Neuronal stem cell (in vitro differentiated cells): Measurements from ENCODE around the gene OSGEP.
"Not testable (repeated sequence)": the region's sequence is repeated elsewhere in the genome, so short reads cannot be mapped to it uniquely, and the experiment has no call there.

Experiments used
- DNase-seq: peaks from one replicate; pipeline ENCODE4 v3.0.0-alpha.2; 2013; ENCODE audit warnings: low spot score
- H2AFZ ChIP-seq: one replicate; pipeline ENCODE4 v1.6.1; 2013; ENCODE audit warnings: mild to moderate bottlenecking, low read length, inconsistent platforms
- H2AK5ac ChIP-seq: 2 replicates; pipeline ENCODE4 v1.6.1; 2013; ENCODE audit warnings: low read depth, mild to moderate bottlenecking, inconsistent platforms, low read length, moderate library complexity, mixed read lengths
- H2BK120ac ChIP-seq: 2 replicates; pipeline ENCODE4 v1.6.1; 2013; ENCODE audit warnings: low read depth, mild to moderate bottlenecking, inconsistent platforms, low read length, moderate library complexity, mixed read lengths
- H2BK12ac ChIP-seq: one replicate; pipeline ENCODE4 v1.6.1; 2013; ENCODE audit warnings: low read length, inconsistent platforms
- H2BK15ac ChIP-seq: 2 replicates; pipeline ENCODE4 v1.6.1; 2013; ENCODE audit warnings: mild to moderate bottlenecking, low read length, inconsistent platforms, mixed read lengths
- H2BK5ac ChIP-seq: one replicate; pipeline ENCODE4 v1.6.1; 2013; ENCODE audit warnings: inconsistent platforms, mild to moderate bottlenecking, low read length, moderate library complexity
- H3K14ac ChIP-seq: one replicate; pipeline ENCODE4 v1.6.1; 2013; ENCODE audit warnings: low read length, inconsistent platforms
- H3K18ac ChIP-seq: 2 replicates; pipeline ENCODE4 v1.6.1; 2013; ENCODE audit warnings: low read length, inconsistent platforms
- H3K23ac ChIP-seq: 2 replicates; pipeline ENCODE4 v1.6.1; 2013; ENCODE audit warnings: low read depth, mild to moderate bottlenecking, mixed read lengths, low read length, inconsistent platforms; ENCODE audit not compliant: poor library complexity
- H3K27ac ChIP-seq: replicated peaks from 3 replicates; pipeline ENCODE4 v1.5.1; 2013; ENCODE audit warnings: low read length, inconsistent platforms
- H3K27me3 ChIP-seq, 3 experiments: 2 replicates each; pipeline ENCODE4 v1.6.1; 2013; ENCODE audit warnings: low read length in 3 of 3, mild to moderate bottlenecking in 2 of 3, inconsistent platforms in 1 of 3, low read depth in 1 of 3, mixed read lengths in 1 of 3, moderate library complexity in 1 of 3; ENCODE audit not compliant: control insufficient read depth in 3 of 3, insufficient read depth in 3 of 3
- H3K36me3 ChIP-seq, 2 donors: replicated peaks in 1 of 2; 2 replicates each; pipeline ENCODE4 v1.6.1; 2013; ENCODE audit warnings: low read length in 2 of 2; ENCODE audit not compliant: control insufficient read depth in 2 of 2, insufficient read depth in 2 of 2
- H3K4ac ChIP-seq: 2 replicates; pipeline ENCODE4 v1.6.1; 2013; ENCODE audit warnings: inconsistent platforms, mild to moderate bottlenecking, low read length, moderate library complexity
- H3K4me1 ChIP-seq, 2 donors: 1 replicate in 1 of 2; 2 replicates in 1 of 2; pipeline ENCODE4 v1.6.1; 2013; ENCODE audit warnings: low read length in 2 of 2, low read depth in 1 of 2; ENCODE audit not compliant: control insufficient read depth in 2 of 2, insufficient read depth in 1 of 2
- H3K4me2 ChIP-seq: one replicate; pipeline ENCODE4 v1.6.1; 2013; ENCODE audit warnings: mild to moderate bottlenecking, low read length, inconsistent platforms; ENCODE audit not compliant: insufficient read depth, poor library complexity, severe bottlenecking
- H3K4me3 ChIP-seq, 2 donors: 2 replicates each; pipeline ENCODE4 v1.5.1; 2013; ENCODE audit warnings: low read length in 2 of 2, mild to moderate bottlenecking in 2 of 2, inconsistent platforms in 1 of 2, moderate library complexity in 1 of 2
- H3K79me1 ChIP-seq: one replicate; pipeline ENCODE4 v1.6.1; 2013; ENCODE audit warnings: low read depth, mild to moderate bottlenecking, inconsistent platforms, low read length, moderate library complexity
- H3K9ac ChIP-seq: one replicate; pipeline ENCODE4 v1.6.1; 2013; ENCODE audit warnings: mild to moderate bottlenecking, low read depth, low read length, inconsistent platforms; ENCODE audit not compliant: poor library complexity
- H3K9me3 ChIP-seq, 2 donors: replicated peaks in 1 of 2; 2 replicates each; pipeline versions ENCODE3 to v1.6.1; 2013; ENCODE audit warnings: low read length in 2 of 2, mild to moderate bottlenecking in 2 of 2, inconsistent platforms in 1 of 2, low read depth in 1 of 2, mixed read lengths in 1 of 2, moderate library complexity in 1 of 2; ENCODE audit not compliant: control insufficient read depth in 2 of 2, insufficient read depth in 1 of 2
- H4K8ac ChIP-seq: one replicate; pipeline ENCODE4 v1.6.1; 2013; ENCODE audit warnings: low read depth, mild to moderate bottlenecking, inconsistent platforms, low read length, moderate library complexity
- H4K91ac ChIP-seq: one replicate; pipeline ENCODE4 v1.6.1; 2013; ENCODE audit warnings: low read length, low read depth, mild to moderate bottlenecking, inconsistent platforms; ENCODE audit not compliant: poor library complexity
- WGBS, 2 donors: extraction: QIAGEN DNeasy Blood & Tissue Kit; methylation state at CpG; one replicate each; pipeline ENCODE4 v1.1.7; 2013; ENCODE audit warnings: missing lambda C conversion rate in 2 of 2, mixed read lengths in 1 of 2; ENCODE audit not compliant: insufficient read length in 2 of 2, insufficient replicate concordance in 1 of 2; ENCODE audit errors: extremely low coverage in 2 of 2; 5-methylcytosine and 5-hydroxymethylcytosine counted together

Gene OSGEP

DNA sequence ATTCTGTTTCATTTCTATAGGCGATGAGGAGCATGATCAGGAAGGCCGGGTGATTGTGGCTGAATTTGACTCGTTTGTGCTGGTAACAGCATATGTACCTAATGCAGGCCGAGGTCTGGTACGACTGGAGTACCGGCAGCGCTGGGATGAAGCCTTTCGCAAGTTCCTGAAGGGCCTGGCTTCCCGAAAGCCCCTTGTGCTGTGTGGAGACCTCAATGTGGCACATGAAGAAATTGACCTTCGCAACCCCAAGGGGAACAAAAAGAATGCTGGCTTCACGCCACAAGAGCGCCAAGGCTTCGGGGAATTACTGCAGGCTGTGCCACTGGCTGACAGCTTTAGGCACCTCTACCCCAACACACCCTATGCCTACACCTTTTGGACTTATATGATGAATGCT is 2.4 kb upstream of the OSGEP start:
- Histone ChIP-seq H3K4me2 (no peak overlapping the region), H3K27me3 (no peaks in the 10 kb centered on the region), H3K14ac (no peak overlapping the region), H2BK120ac (no peak overlapping the region), H3K36me3 (peaks cover 37 to 58% of the 10 kb centered on the region in 2 donors), H2BK5ac (no peak overlapping the region), H3K9ac (no peak overlapping the region), H3K9me3 (no peaks in the 10 kb centered on the region), H3K18ac (no peak overlapping the region), H3K4me3 (peak overlapping the region in 1 of 2 donors; percentile 79), H2BK15ac (no peak overlapping the region), H3K4ac (no peak overlapping the region), H3K79me1 (peaks cover 1% of the 10 kb centered on the region), H4K8ac (no peak overlapping the region), H2BK12ac (no peak overlapping the region), H3K4me1 (peaks cover 5 to 16% of the 10 kb centered on the region in 2 donors), H2AFZ (no peak overlapping the region), H3K23ac (no peak overlapping the region), H3K27ac (no peak overlapping the region), H4K91ac (no peak overlapping the region), H2AK5ac (no peak overlapping the region)
- no CpG with 5 or more reads among the region's 13 CpGs for WGBS, 2 donors
- DNase-seq = no peak

DNA sequence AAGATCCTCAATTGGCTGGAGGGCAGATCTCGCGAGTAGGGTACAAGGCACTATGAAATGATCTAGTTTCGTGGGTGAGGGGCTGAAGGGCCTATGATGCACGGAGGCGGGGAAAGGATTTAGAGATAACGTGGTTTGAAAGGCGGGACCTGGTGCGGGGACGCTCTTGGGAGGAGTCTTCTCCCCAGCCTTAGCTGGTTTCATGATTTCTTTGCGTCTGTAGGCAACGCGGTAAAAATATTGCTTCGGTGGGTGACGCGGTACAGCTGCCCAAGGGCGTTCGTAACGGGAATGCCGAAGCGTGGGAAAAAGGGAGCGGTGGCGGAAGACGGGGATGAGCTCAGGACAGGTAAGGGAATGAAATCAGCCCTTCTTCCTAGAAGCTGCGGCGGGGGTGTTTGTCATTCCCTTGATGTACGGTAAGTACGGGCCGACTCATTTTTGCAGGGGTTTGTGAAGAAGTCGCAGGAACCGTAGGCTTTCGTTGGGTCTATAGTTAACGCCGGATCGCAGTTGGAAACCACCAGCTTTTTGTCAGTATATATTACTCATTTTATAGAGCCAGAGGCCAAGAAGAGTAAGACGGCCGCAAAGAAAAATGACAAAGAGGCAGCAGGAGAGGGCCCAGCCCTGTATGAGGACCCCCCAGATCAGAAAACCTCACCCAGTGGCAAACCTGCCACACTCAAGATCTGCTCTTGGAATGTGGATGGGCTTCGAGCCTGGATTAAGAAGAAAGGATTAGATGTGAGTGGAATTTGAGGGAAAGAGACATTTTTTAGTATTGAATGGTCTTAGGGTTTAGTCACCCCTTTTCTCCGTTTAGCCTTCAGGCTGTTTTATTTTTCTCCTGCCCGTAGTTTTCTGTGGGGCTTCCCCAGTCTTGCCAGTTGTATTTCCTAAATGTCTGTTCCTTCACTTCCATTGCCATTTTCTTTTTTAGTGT is 1.0 kb upstream of the OSGEP start:
- Histone ChIP-seq H3K27ac (peak overlapping the region; percentile 86), H2AFZ (peak overlapping the region; percentile 87), H3K36me3 (peaks cover 40 to 71% of the 10 kb centered on the region in 2 donors), H3K14ac (no peak overlapping the region), H4K8ac (no peak overlapping the region), H3K4me2 (peak overlapping the region; percentile 58), H3K23ac (peak overlapping the region; percentile 78), H2BK15ac (no peak overlapping the region), H3K9me3 (no peaks in the 10 kb centered on the region), H3K4me3 (peak overlapping the region; percentile 79 to 94), H2BK5ac (no peak overlapping the region), H3K4me1 (peaks cover 5 to 16% of the 10 kb centered on the region in 2 donors), H3K18ac (peak overlapping the region; percentile 82), H3K4ac (no peak overlapping the region), H3K27me3 (no peaks in the 10 kb centered on the region), H2BK12ac (no peak overlapping the region), H3K79me1 (peaks cover 1% of the 10 kb centered on the region), H3K9ac (peak overlapping the region; percentile 87), H2AK5ac (no peak overlapping the region), H4K91ac (no peak overlapping the region), H2BK120ac (no peak overlapping the region)
- WGBS, 2 donors = no CpG with 5 or more reads among the region's 39 CpGs
- DNase-seq = no peak

DNA sequence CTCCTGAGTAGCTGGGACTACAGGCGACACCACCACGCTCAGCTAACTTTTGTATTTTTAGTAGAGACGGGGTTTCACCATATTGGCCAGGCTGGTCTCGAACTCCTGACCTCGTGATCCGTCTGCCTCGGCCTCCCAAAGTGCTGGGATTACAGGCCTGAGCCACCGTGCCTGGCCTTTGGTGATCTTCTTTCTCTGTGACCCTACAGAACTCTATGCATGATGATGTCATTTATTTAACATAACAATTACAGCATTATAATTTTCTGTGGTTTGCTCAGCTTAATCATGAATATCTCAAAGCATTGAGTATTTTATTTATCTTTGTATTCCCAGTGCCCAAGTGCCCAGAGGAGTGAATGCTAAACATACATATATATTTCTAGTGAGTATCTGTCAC is 1.8 kb downstream of the OSGEP start:
- H2BK15ac ChIP-seq, H3K18ac ChIP-seq, H3K9me3 ChIP-seq, H2AFZ ChIP-seq, H3K79me1 ChIP-seq, H4K8ac ChIP-seq, H3K4me3 ChIP-seq, H2BK12ac ChIP-seq, H2AK5ac ChIP-seq, H3K4me2 ChIP-seq, H3K4me1 ChIP-seq, H3K4ac ChIP-seq, H3K9ac ChIP-seq, H3K14ac ChIP-seq, H2BK5ac ChIP-seq, H2BK120ac ChIP-seq, DNase-seq, H3K27ac ChIP-seq, H3K23ac ChIP-seq, H3K27me3 ChIP-seq, H4K91ac ChIP-seq: not testable (repeated sequence)
- peaks cover 38 to 72% of the 10 kb centered on the region in 2 donors for H3K36me3 ChIP-seq
- WGBS, 2 donors = no CpG with 5 or more reads among the region's 8 CpGs

DNA sequence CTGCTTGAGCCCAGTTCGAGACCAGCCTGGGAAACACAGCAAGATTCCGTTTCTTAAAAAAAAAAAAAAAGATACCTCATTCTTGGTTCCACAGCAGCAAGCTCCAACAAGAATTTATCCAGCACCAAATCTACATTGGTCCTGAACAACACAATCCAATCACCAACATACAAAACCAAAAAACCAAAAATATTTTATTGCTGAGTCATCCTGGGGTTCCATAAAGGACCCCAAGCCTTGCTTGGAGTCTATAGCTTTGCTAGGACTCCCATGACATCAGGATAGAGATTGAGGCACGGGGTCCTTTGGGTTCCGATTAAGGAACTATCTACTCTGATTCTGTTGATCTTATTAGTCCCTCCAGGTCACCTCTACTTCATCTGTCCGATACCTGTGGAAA is 7.7 kb downstream of the OSGEP start:
- no peak overlapping the region for H2BK5ac ChIP-seq
- H3K4me1 ChIP-seq = no peaks in the 10 kb centered on the region
- no peak overlapping the region for H2BK120ac ChIP-seq
- no peak overlapping the region for H3K23ac ChIP-seq
- H4K8ac ChIP-seq = no peak overlapping the region
- H3K9ac ChIP-seq = no peak overlapping the region
- no peak overlapping the region for H2AK5ac ChIP-seq
- H3K9me3 ChIP-seq = no peaks in the 10 kb centered on the region
- no peak overlapping the region for H4K91ac ChIP-seq
- no peak overlapping the region for H2AFZ ChIP-seq
- no peak overlapping the region for H2BK12ac ChIP-seq
- DNase-seq = no peak
- H3K27ac ChIP-seq = no peak overlapping the region
- no peak overlapping the region for H3K4me2 ChIP-seq
- H3K27me3 ChIP-seq = no peaks in the 10 kb centered on the region
- H3K4ac ChIP-seq = no peak overlapping the region
- no peaks in the 10 kb centered on the region for H3K79me1 ChIP-seq
- no peak overlapping the region for H2BK15ac ChIP-seq
- no peak overlapping the region for H3K14ac ChIP-seq
- peaks cover 39 to 77% of the 10 kb centered on the region in 2 donors for H3K36me3 ChIP-seq
- no peak overlapping the region for H3K4me3 ChIP-seq
- no peak overlapping the region for H3K18ac ChIP-seq
- no CpG with 5 or more reads among the region's 5 CpGs for WGBS, 2 donors
